ENCODE measurements around the gene KIF18A. TPM values are rescaled to one million over a fixed set of nuclear protein-coding genes. Genes with fewer than 3 reads are reported as not detected.

The KIF18A gene
- total RNA-seq, 1 donor from 2014 or later, result 0.08 TPM

DNA sequence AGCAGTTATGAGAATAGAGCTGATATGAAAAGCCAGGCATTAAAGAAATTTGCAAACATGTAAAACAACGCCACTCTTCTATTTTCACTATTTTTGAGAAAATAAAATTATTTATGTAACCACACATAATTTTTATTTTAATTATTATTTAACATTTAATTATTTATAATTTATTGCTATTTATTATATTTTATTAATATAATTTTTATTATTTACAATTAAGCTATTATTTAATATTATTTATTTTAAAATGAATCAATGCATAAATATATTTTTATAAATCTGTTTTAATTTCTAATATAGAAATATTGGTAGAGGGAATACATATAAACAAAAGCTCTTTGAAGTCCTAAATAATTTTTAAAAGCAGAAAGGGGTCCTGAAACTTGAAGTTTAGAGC is 36.7 kb downstream of the KIF18A start:
- DNase-seq (ENCODE audit: missing footprints) (no peak), ATAC-seq (no peak)
- intact Hi-C loops (cut with DNase I), result no loop called here

GRCh38 chr11:28058333-28058732 is 49.6 kb downstream of the KIF18A start:
- DNase-seq (ENCODE audit: missing footprints) (no peak), ATAC-seq (no peak)
- intact Hi-C loops (cut with DNase I), result no loop called here

GRCh38 chr11:28054821-28055220 is 53.1 kb downstream of the KIF18A start:
- no peak for ATAC-seq
- DNase-seq (ENCODE audit: missing footprints), result no peak
- intact Hi-C loops (cut with DNase I), result no loop called here

- no peak for DNase-seq (ENCODE audit: missing footprints)
Measured at GRCh38 chr11:28049338-28050216, 58.4 kb downstream of the KIF18A start.

GRCh38 chr11:28048812-28049211 is 59.1 kb downstream of the KIF18A start:
- intact Hi-C loops (cut with DNase I), result no loop called here
- DNase-seq (ENCODE audit: missing footprints), result no peak
- ATAC-seq, result no peak

More at GRCh38 chr11:28049338-28050216, 58.4 kb downstream of the KIF18A start:
- ATAC-seq, result no peak
- intact Hi-C loops (cut with DNase I), result no loop called here

- DNase-seq (ENCODE audit: missing footprints), result no peak
- no peak for ATAC-seq
- intact Hi-C loops (cut with DNase I), result no loop called here
Measured at GRCh38 chr11:28043930-28044709, 63.8 kb downstream of the KIF18A start.

DNA sequence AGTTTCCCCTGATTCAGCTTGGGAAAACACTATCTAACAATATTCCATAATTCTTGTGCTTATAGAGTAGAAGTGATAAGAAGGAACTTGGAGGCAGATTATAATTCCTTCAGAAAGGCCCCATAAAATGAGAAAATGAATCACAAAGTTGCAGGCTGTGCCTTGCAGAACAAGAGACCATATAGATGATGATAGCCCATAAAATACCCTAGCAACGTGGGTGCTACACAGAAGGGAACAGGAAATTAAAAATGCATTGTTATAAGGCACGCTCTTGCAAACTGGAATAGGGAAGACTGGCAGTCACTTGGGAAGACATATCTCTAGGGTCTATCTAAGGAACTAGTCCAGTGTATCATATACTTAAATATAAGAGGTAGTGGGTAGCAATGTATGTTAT is 67.6 kb downstream of the KIF18A start:
- ATAC-seq (no peak), DNase-seq (ENCODE audit: missing footprints) (no peak)
- intact Hi-C loops (cut with DNase I), result no loop called here

DNA sequence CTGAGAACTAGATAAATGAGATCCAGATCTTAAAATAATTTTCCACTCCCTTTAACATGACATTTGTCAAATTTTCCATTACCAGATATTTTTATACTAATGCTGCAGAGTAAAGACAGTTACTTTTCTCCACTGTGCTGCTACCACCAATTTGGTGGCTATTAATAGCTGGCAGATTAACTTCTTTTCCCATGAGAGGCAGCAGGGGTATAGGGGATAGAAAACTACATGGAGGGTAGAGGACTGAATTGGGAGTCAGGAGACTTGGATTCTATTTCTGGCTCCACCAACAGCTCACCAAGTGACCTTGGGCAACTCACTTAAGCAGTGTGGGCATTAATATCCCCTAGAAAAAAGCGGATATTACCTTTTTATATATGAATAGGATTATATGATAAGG is 69.2 kb downstream of the KIF18A start:
- intact Hi-C loops (cut with DNase I), result no loop called here
- no peak for DNase-seq (ENCODE audit: missing footprints)
- ATAC-seq, result no peak

- ATAC-seq (no peak), DNase-seq (ENCODE audit: missing footprints) (no peak)
- intact Hi-C loops (cut with DNase I), result no loop called here
Measured at GRCh38 chr11:28026634-28027290, 81.2 kb downstream of the KIF18A start.

DNA sequence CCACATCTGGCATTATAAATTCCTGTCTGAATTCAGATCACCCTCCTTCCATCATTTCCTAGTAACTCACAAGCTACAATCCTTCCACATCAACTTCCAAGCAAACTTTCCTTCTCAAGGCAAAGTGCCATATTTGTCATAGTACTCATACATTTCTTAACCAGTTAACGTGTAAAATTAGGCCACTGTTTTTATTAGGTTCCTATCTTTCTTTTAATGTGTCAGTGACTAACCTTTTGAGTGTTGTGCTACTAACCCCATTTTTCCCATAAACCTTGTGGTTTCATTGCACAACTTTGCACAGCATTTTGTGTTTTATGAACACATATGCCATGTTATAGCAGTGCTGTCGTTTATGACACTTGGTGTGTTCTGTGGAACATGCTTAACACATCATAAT is 90.1 kb downstream of the KIF18A start:
- ATAC-seq, result no peak
- intact Hi-C loops (cut with DNase I), result no loop called here
- DNase-seq (ENCODE audit: missing footprints), result no peak

DNA sequence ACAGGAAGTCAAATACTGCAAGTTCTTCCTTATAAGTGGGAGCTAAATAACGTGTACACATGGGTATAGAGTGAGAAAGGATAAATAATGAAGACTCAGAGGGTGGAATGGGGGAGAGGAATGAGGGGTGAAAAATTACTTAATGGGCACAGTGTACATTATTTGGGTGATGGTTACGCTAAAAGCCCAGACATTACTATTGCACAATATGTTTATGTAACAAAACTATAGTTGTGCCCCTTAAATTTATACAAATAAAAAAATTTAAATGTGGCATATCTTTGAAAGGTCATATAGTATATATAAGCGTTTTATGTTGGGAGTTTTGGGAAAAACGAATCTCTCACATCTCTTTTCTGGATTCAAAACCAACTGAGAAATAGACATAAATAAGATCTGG is 96.1 kb downstream of the KIF18A start:
- ATAC-seq, result no peak
- no peak for DNase-seq (ENCODE audit: missing footprints)
- intact Hi-C loops (cut with DNase I), result no loop called here

DNA sequence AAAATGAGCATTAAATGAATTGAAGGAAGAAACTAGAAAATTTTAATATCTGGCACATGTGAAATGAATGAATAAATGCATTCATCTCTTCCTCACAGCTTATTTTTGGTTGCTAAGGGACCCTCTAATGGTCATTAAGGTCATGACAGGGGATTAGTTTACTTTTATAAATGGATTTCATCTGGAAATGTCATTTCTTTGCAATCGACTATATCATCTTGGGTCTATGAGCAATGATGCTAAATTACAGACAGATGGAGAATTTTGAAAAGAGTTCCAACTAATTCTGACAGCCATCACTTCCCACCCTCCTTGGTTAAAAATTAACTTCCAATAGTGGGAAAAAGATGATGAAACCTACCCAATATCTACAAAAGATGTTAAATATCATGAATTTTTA is 98.0 kb downstream of the KIF18A start:
- intact Hi-C loops (cut with DNase I), result no loop called here
- ATAC-seq (no peak), DNase-seq (ENCODE audit: missing footprints) (no peak)

DNA sequence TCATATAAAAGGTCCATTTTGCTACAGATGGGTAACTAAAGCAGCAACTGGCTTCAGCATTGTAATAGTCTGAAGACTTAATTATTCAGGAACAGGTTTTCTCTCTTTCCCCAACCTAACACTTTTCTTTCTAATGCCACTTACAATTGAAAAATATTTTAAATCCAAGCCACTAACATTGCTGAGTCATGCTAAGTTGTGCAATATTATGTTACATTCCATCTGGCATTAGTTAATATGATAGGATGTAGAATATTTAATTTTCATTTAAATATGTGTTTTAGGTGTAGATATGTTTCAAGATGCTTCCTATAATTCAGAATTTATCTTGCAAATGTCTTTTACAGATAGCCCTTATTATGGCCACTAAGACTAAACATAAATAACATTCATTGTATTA is 98.6 kb downstream of the KIF18A start:
- intact Hi-C loops (cut with DNase I), result no loop called here
- DNase-seq (ENCODE audit: missing footprints), result no peak
- no peak for ATAC-seq

GRCh38 chr11:28003615-28004014 is 104.3 kb downstream of the KIF18A start:
- intact Hi-C loops (cut with DNase I), result no loop called here
- ATAC-seq (no peak), DNase-seq (ENCODE audit: missing footprints) (no peak)

DNA sequence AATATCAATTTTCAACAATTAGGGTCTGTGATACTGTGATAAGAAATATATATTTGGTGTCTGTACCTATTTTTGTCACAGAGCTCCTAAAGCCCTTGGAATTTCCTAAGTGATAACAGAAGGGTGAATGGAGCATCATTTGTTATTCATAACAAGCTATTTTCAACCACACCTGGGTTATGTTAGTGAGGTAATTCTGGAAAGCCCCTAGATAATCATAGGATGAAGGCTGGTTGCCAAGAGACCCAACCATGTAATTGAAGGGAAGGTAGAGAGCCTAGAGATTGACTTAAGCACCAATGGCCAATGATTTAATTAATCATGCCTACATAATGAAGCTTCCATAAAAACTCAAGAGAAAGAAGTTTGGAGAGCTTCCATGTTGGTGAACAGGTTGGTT is 109.4 kb downstream of the KIF18A start:
- intact Hi-C loops (cut with DNase I), result no loop called here
- ATAC-seq, result no peak
- no peak for DNase-seq (ENCODE audit: missing footprints)

GRCh38 chr11:27997344-27997743 is 110.6 kb downstream of the KIF18A start:
- intact Hi-C loops (cut with DNase I), result no loop called here
- DNase-seq (ENCODE audit: missing footprints) (no peak), ATAC-seq (no peak)

DNA sequence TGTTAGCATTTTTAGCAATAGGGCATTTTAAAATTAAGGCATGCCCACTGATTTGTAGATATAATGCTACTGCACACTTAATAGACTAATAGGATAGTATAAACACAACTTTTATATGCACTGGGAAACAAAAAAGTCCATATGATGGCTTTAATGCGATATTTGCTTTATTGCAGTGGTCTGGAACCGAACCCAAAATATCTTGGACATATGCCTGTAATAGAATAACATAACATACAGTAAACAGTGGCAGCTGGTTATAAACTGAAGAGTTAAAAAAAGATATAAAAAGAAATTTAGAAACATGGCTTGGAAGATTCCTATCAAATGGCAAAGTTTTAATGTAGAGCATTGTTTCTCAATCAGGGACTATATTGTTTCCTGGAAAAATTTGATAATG is 111.9 kb downstream of the KIF18A start:
- intact Hi-C loops (cut with DNase I), result no loop called here
- no peak for ATAC-seq
- no peak for DNase-seq (ENCODE audit: missing footprints)

DNA sequence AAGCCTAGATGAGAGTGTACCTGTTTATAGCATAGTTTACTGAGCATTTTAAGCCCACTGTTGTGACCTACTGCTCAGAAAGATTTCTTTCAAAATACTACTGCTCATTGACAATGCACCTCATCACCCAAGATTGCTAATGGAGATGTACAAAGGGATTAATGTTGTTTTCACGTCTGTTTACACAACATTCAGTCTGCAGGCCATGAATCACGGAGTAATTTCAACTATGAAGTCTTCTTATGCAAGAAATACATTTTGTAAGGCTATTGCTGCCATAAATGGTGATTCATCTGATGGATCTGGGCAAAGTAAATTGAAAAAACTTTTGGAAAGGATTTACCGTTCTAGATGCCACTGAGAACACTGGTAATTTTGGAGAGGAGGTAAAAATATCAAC is 112.9 kb downstream of the KIF18A start:
- intact Hi-C loops (cut with DNase I), result no loop called here
- DNase-seq (ENCODE audit: missing footprints), result no peak
- no peak for ATAC-seq

DNA sequence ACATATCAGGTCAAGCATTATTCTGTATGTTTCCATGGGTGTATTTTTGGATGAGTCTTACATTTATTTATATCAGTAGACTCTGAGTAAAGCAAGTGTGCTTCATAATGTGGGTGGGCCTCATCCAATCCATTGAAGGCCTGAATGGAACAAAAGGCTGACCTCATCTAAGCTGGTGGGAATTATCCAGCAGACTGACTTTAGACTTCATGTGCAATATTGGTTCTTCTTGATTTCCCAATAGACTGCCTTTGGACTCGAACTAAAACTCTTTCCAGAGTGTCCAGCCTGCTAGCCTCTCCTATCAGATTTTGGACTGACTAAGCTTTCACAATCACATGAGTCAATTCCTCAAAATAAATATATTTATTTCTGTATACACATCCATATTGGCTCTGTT is 116.2 kb downstream of the KIF18A start:
- intact Hi-C loops (cut with DNase I), result no loop called here
- DNase-seq (ENCODE audit: missing footprints), result no peak
- peak; percentile 65 for ATAC-seq

DNA sequence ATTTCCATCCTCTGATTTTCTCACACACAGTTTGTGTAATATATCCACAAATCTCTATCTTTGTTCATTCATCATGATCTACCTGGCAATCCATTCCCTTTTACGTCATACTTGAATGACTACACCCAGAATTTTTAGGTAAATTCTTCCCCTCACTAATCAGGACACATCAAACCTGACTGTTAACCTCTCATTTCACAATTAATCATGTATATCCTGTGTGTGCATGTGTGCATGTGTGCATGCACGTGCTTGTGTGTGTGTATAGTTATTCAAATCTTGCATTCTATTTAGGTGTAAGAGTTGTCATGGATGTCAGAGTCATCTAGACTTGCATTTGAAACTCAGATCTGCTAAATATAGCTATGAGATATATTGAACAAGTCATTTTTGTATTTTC is 130.4 kb downstream of the KIF18A start:
- intact Hi-C loops (cut with DNase I), result no loop called here
- ATAC-seq, result no peak

More for the DNA sequence above, 130.4 kb downstream of the KIF18A start:
- DNase-seq (ENCODE audit: missing footprints), result no peak

Measured in Right ventricle myocardium inferior (tissue), 1 donor.